HepG2 (cell line): ENCODE data around the gene PRRT2. TPM values are rescaled to one million over a fixed set of nuclear protein-coding genes. Genes with fewer than 3 reads are reported as not detected.

Source experiments
- ATAC-seq: fragments of 200-7000 bp; cut with Tn5 transposase; 3 replicates; pipeline ENCODE4 v1.9.1; 2020; ENCODE audit warnings: mild to moderate bottlenecking, moderate library complexity
- BruUV-seq: library from RNA; stranded (reverse); fragments of 400-500 nt; replicated peaks from 2 replicates; lab custom pipeline; 2021; lab: Mats Ljungman, UMichigan
- CTCF ChIA-PET: fragments of 300-600 bp; formaldehyde crosslinking; extraction: SDS; loops from one replicate; lab custom pipeline; 2021; ENCODE audit warnings: low total read pairs, inconsistent platforms, low intra/inter-chr PET ratio; lab: Yijun Ruan, JAX
- POLR2A ChIA-PET: fragments of 350-600 bp; sonication (Branson Sonifier 250); formaldehyde crosslinking; loops from one replicate; lab custom pipeline; 2020; ENCODE audit warnings: antibody characterized with exemption, inconsistent platforms; lab: Yijun Ruan, JAX
- DNase-seq: peaks from one replicate; pipeline ENCODE4 v3.0.0-alpha.2; 2015; ENCODE audit warnings: low spot score
- FAIRE-seq: peaks from 3 replicates; lab custom pipeline; 2011; peaks lifted over from hg19 to GRCh38; lab: Jason Lieb, UNC
- H2AFZ ChIP-seq: one replicate; pipeline ENCODE4 v1.6.1; 2011; ENCODE audit warnings: low read length, inconsistent platforms
- H3K27ac ChIP-seq: fragments of 300-600 bp; 3 replicates; pipeline ENCODE4 v1.8.0; 2011; ENCODE audit warnings: mixed run types, mild to moderate bottlenecking, mixed read lengths, low read length, inconsistent platforms; ENCODE audit not compliant: insufficient read depth; ENCODE audit errors: extremely low read length
- H3K27me3 ChIP-seq, 2 experiments: fragments of 200-600 bp in 1 of 2; 2 replicates in 1 of 2; 3 replicates in 1 of 2; pipeline versions ENCODE4 v1.6.0 to v1.8.0; 2011; ENCODE audit warnings: low read length in 2 of 2, mild to moderate bottlenecking in 2 of 2, moderate library complexity in 2 of 2, inconsistent platforms in 1 of 2; ENCODE audit not compliant: insufficient read depth in 2 of 2, control insufficient read depth in 1 of 2
- H3K36me3 ChIP-seq, 2 experiments: fragments of 200-600 bp in 1 of 2; replicated peaks in 1 of 2; 2 replicates in 1 of 2; 3 replicates in 1 of 2; pipeline versions ENCODE4 v1.5.1 to v1.8.0; 2011; ENCODE audit warnings: low read length in 2 of 2, inconsistent platforms in 1 of 2; ENCODE audit not compliant: insufficient read depth in 2 of 2, control insufficient read depth in 1 of 2
- H3K4me1 ChIP-seq: 2 replicates; pipeline ENCODE4 v1.5.1; 2012; ENCODE audit warnings: low read length, inconsistent platforms; ENCODE audit not compliant: insufficient read depth
- H3K4me2 ChIP-seq: 2 replicates; pipeline ENCODE4 v1.6.0; 2011; ENCODE audit warnings: low read depth, low read length, inconsistent platforms
- H3K4me3 ChIP-seq, 3 experiments: fragments of 200-600 bp in 1 of 3; sonication (generic), shearing (Covaris generic) in 1 of 3; replicated peaks in 1 of 3; 2 replicates each; pipeline ENCODE4 v1.5.1; 2011 to 2016; ENCODE audit warnings: low read length in 3 of 3, inconsistent platforms in 2 of 3, low read depth in 2 of 3, mild to moderate bottlenecking in 2 of 3, control low read depth in 1 of 3, mixed read lengths in 1 of 3; ENCODE audit not compliant: insufficient read depth in 1 of 3
- H3K79me2 ChIP-seq: one replicate; pipeline ENCODE4 v1.6.1; 2011; ENCODE audit warnings: low read length, inconsistent platforms; ENCODE audit not compliant: insufficient read depth
- H3K9ac ChIP-seq: 2 replicates; pipeline ENCODE4 v1.6.0; 2011; ENCODE audit warnings: mild to moderate bottlenecking, low read depth, low read length, inconsistent platforms; ENCODE audit not compliant: insufficient read depth
- H3K9me3 ChIP-seq: 2 replicates; pipeline ENCODE4 v1.5.1; 2012; ENCODE audit warnings: mild to moderate bottlenecking, low read length
- H4K20me1 ChIP-seq: 2 replicates; pipeline ENCODE4 v1.6.0; 2011; ENCODE audit warnings: inconsistent platforms, mild to moderate bottlenecking, low read length, moderate library complexity; ENCODE audit not compliant: insufficient read depth
- BRD4 ChIP-seq: sonication (generic); formaldehyde crosslinking; IDR thresholded peaks from 2 replicates; pipeline ENCODE4 v1.4.0; 2020; ENCODE audit warnings: missing genetic modification reagents
- KMT2A ChIP-seq: sonication (generic); formaldehyde crosslinking; IDR thresholded peaks from 2 replicates; pipeline ENCODE4 v1.4.0; 2020; ENCODE audit warnings: missing genetic modification reagents
- PAF1 ChIP-seq: IDR thresholded peaks from 2 replicates; pipeline ENCODE4 v1.6.1; 2016; ENCODE audit warnings: missing genetic modification reagents, missing compliant biosample characterization
- RXRB ChIP-seq: IDR thresholded peaks from 2 replicates; pipeline ENCODE4 v1.6.1; 2016; ENCODE audit warnings: borderline replicate concordance, missing genetic modification reagents, missing compliant biosample characterization
- SATB2 ChIP-seq: sonication (generic); formaldehyde crosslinking; IDR thresholded peaks from 2 replicates; pipeline ENCODE4 v1.5.0; 2020; ENCODE audit warnings: missing genetic modification reagents
- TEAD3 ChIP-seq: optimal IDR thresholded peaks from 2 replicates; pipeline ENCODE3; 2016; ENCODE audit warnings: borderline replicate concordance
- ZBTB21 ChIP-seq: sonication (generic); formaldehyde crosslinking; IDR thresholded peaks from 2 replicates; pipeline ENCODE4 v1.4.0; 2020; ENCODE audit warnings: missing genetic modification reagents
- ZBTB3 ChIP-seq: sonication (generic); formaldehyde crosslinking; IDR thresholded peaks from 2 replicates; pipeline ENCODE4 v1.4.0; 2020; ENCODE audit warnings: low read depth, mild to moderate bottlenecking, moderate library complexity, missing genetic modification reagents, borderline replicate concordance
- ZFY ChIP-seq: sonication (generic); formaldehyde crosslinking; IDR thresholded peaks from 2 replicates; pipeline ENCODE4 v1.4.0; 2020; ENCODE audit warnings: missing genetic modification reagents
- ZNF225 ChIP-seq: sonication (generic); formaldehyde crosslinking; IDR thresholded peaks from 2 replicates; pipeline ENCODE4 v1.4.0; 2020; ENCODE audit warnings: mild to moderate bottlenecking, missing genetic modification reagents
- ZNF792 ChIP-seq: IDR thresholded peaks from 2 replicates; pipeline ENCODE4 v1.6.1; 2016
- ZSCAN12 ChIP-seq: sonication (generic); formaldehyde crosslinking; IDR thresholded peaks from 2 replicates; pipeline ENCODE4 v1.9.0; 2021; ENCODE audit warnings: mild to moderate bottlenecking, missing genetic modification reagents
- ZSCAN9 ChIP-seq: IDR thresholded peaks from 2 replicates; pipeline ENCODE4 v1.6.1; 2016; ENCODE audit warnings: borderline replicate concordance
- WGBS: methylation state at CpG from one replicate; pipeline ENCODE4 v1.1.6; 2017; ENCODE audit warnings: low lambda C conversion rate; 5-methylcytosine and 5-hydroxymethylcytosine counted together
- in situ Hi-C: cut with HindIII; loops from 2 replicates; pipeline ENCODE4 v1.10.0; 2017; ENCODE audit warnings: low pct_unique_long_range_greater_than_20kb; ENCODE audit not compliant: extremely low pct_ligation_motif_present
- intact Hi-C: fragments of 100-400 bp; cut with micrococcal nuclease; formaldehyde crosslinking; loops from one replicate; pipeline ENCODE4 v1.10.0; 2022; ENCODE audit not compliant: unreplicated experiment
- polyA plus RNA-seq, 8 experiments: library from polyadenylated mRNA; depleted of rRNA in 3 of 8; stranded (reverse) in 7 of 8; unstranded in 1 of 8; fragments of >200 nt; fragmentation: Illumina TruSeq in 4 of 8; extraction: Trizol in 4 of 8; gene quantifications; 2 replicates each; pipeline versions ENCODE4 v1.2.1 to v1.2.3, GENCODE V29; 2011 to 2016; ENCODE audit warnings: low read depth in 4 of 8, missing spikeins in 1 of 8, mixed read lengths in 1 of 8; ENCODE audit not compliant: insufficient read depth in 1 of 8
- total RNA-seq, 5 experiments: library from RNA; depleted of rRNA; stranded (reverse); fragments of >200 nt; fragmentation: Illumina TruSeq; extraction: Trizol; gene quantifications; 2 replicates each; pipeline ENCODE4 v1.2.3, GENCODE V29; 2016; ENCODE audit warnings: low read depth in 1 of 5
- TF ChIP-seq, protein P1 (sequence below): sonication (generic); formaldehyde crosslinking; IDR thresholded peaks from 2 replicates; pipeline ENCODE4 v1.4.0; 2020; ENCODE audit warnings: missing genetic modification reagents
- TF ChIP-seq, protein P2 (sequence below): sonication (generic); formaldehyde crosslinking; IDR thresholded peaks from 2 replicates; pipeline ENCODE4 v1.5.0; 2020; ENCODE audit warnings: mild to moderate bottlenecking, missing genetic modification reagents
- TF ChIP-seq, protein P3 (sequence below): sonication (generic); formaldehyde crosslinking; IDR thresholded peaks from 2 replicates; pipeline ENCODE4 v1.4.0; 2020; ENCODE audit warnings: missing genetic modification reagents

Gene PRRT2
- total and polyA plus RNA-seq, 2 of the 13 experiments (the other 11 are each of a cell fraction or from before 2014, with no cell fraction given), result 0.51 to 1.1 TPM

DNA sequence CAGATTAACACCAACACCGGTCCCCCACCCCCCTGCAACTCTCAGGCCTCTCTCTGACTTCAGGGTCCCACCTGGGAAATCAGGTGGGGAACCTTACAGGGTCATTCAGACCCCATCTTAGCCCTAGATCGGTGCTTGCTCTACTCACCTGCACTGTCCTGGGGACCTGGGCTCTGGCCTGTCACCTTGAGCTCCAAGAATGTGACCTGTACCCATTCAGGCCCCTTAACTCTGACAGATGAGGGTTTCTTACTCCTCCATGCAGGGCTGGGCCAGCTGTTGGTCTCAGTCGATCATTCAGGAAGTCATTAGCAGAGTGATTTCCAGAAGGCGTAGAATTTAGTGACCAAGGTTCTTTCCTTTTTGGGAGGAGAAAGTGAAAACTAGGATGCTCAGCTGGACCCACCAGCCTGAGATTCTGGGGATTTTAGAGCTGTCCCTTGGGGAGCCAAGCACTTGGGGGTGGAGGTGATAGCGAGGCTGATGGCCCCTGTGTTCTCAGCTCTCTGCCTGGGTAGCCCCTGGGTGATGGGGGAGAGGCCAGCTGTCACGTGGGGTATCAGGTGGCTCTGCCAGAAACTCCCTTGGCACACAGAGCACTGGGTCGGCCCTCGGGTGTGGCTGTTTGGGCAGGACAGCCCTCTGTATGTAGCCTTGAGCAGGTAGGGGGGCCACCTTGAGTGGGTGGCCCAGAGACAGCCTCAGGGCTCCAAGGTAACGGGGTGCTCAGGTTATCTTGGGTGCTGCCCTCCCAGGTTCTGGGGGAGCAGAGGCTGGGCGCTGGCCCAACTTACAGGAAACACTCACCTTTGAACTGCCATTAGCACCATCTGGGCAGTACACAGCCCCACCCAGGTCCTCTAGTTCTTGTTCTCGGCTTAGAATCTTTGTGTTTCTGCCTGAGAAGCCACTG, 9.0 kb downstream of the PRRT2 start:
- Histone ChIP-seq H4K20me1 (peaks cover 5% of the 10 kb centered on the region; the same call in 1 of the 2 replicates), H3K9me3 (no peaks in the 10 kb centered on the region), H3K27me3 (no peaks in the 10 kb centered on the region; a peak in 2 of 5 replicates), H3K4me2 (peak overlapping the region; percentile 86), H3K36me3 (peaks cover 0 to 9% of the 10 kb centered on the region in 2 experiments; a peak in 2 of 5 replicates), H3K4me3 (peak overlapping the region; percentile 59 to 71 (median 71)), H3K79me2 (peaks cover 29% of the 10 kb centered on the region), H2AFZ (no peak overlapping the region), H3K4me1 (peaks cover 91% of the 10 kb centered on the region), H3K9ac (peak overlapping the region; percentile 56), H3K27ac (peak overlapping the region; percentile 53)
- FAIRE-seq (no peak), ATAC-seq (no peak), DNase-seq (no peak)
- intact Hi-C loops, result no loop called here
- in situ Hi-C loops, result loop anchor here (25.0 kb wide), 1 partner anchor 841 kb away; the partner anchor contains the start of genes FBRS and PRR14
- POLR2A ChIA-PET, result interaction anchor here (0.6 to 7.0 kb wide), 17 partner anchors 6 to 245 kb away, joined by 3 to 145 read pairs (median 5); partner anchors contain the start of genes ALDOA, ASPHD1, CDIPT and KIF22
- BruUV-seq, result TSS peak; percentile 46
- 24% methylated on average over 6 of the region's 11 CpGs for WGBS
- CTCF ChIA-PET, result interaction anchor here (3.3 kb wide), 1 partner anchor 27 kb away, joined by 12 read pairs; no protein-coding TSS in a partner anchor
- TF ChIP-seq ZSCAN9 (CRISPR knock-in tag) (0 out of 2 replicates have a peak, but pooled peaks have one; percentile 4), ZFY (CRISPR knock-in tag) (peak; percentile 14; the same call in 1 of the 2 replicates), KMT2A (CRISPR knock-in tag) (no peak), ZNF792 (CRISPR knock-in tag) (no peak), RXRB (no peak), TEAD3 (CRISPR knock-in tag) (no peak), ZBTB3 (CRISPR knock-in tag) (no peak), ZBTB21 (CRISPR knock-in tag) (no peak), ZSCAN12 (no peak), PAF1 (CRISPR knock-in tag) (no peak), ZNF225 (CRISPR knock-in tag) (peak; percentile 63; the same call in 1 of the 2 replicates), BRD4 (CRISPR knock-in tag) (no peak), SATB2 (CRISPR knock-in tag) (no peak)
- TF ChIP-seq, protein P1, sequence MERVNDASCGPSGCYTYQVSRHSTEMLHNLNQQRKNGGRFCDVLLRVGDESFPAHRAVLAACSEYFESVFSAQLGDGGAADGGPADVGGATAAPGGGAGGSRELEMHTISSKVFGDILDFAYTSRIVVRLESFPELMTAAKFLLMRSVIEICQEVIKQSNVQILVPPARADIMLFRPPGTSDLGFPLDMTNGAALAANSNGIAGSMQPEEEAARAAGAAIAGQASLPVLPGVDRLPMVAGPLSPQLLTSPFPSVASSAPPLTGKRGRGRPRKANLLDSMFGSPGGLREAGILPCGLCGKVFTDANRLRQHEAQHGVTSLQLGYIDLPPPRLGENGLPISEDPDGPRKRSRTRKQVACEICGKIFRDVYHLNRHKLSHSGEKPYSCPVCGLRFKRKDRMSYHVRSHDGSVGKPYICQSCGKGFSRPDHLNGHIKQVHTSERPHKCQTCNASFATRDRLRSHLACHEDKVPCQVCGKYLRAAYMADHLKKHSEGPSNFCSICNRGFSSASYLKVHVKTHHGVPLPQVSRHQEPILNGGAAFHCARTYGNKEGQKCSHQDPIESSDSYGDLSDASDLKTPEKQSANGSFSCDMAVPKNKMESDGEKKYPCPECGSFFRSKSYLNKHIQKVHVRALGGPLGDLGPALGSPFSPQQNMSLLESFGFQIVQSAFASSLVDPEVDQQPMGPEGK (CRISPR knock-in tag), result peak; percentile 33; the same call in 1 of the 2 replicates
- TF ChIP-seq, protein P2, sequence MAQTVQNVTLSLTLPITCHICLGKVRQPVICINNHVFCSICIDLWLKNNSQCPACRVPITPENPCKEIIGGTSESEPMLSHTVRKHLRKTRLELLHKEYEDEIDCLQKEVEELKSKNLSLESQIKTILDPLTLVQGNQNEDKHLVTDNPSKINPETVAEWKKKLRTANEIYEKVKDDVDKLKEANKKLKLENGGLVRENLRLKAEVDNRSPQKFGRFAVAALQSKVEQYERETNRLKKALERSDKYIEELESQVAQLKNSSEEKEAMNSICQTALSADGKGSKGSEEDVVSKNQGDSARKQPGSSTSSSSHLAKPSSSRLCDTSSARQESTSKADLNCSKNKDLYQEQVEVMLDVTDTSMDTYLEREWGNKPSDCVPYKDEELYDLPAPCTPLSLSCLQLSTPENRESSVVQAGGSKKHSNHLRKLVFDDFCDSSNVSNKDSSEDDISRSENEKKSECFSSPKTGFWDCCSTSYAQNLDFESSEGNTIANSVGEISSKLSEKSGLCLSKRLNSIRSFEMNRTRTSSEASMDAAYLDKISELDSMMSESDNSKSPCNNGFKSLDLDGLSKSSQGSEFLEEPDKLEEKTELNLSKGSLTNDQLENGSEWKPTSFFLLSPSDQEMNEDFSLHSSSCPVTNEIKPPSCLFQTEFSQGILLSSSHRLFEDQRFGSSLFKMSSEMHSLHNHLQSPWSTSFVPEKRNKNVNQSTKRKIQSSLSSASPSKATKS (CRISPR knock-in tag), result no peak
- TF ChIP-seq, protein P3, sequence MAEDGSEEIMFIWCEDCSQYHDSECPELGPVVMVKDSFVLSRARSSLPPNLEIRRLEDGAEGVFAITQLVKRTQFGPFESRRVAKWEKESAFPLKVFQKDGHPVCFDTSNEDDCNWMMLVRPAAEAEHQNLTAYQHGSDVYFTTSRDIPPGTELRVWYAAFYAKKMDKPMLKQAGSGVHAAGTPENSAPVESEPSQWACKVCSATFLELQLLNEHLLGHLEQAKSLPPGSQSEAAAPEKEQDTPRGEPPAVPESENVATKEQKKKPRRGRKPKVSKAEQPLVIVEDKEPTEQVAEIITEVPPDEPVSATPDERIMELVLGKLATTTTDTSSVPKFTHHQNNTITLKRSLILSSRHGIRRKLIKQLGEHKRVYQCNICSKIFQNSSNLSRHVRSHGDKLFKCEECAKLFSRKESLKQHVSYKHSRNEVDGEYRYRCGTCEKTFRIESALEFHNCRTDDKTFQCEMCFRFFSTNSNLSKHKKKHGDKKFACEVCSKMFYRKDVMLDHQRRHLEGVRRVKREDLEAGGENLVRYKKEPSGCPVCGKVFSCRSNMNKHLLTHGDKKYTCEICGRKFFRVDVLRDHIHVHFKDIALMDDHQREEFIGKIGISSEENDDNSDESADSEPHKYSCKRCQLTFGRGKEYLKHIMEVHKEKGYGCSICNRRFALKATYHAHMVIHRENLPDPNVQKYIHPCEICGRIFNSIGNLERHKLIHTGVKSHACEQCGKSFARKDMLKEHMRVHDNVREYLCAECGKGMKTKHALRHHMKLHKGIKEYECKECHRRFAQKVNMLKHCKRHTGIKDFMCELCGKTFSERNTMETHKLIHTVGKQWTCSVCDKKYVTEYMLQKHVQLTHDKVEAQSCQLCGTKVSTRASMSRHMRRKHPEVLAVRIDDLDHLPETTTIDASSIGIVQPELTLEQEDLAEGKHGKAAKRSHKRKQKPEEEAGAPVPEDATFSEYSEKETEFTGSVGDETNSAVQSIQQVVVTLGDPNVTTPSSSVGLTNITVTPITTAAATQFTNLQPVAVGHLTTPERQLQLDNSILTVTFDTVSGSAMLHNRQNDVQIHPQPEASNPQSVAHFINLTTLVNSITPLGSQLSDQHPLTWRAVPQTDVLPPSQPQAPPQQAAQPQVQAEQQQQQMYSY (CRISPR knock-in tag), result 0 out of 2 replicates have a peak, but pooled peaks have one; percentile 16
